GM12878 (cell line): ENCODE data around the gene GALNT12.

Experiments used
- CBX5 ChIP-seq: sonication (generic); IDR thresholded peaks from 2 replicates; pipeline ENCODE4 v1.6.1; 2016; ENCODE audit warnings: low read depth, moderate library complexity, mild to moderate bottlenecking, inconsistent platforms
- CEBPB ChIP-seq, 2 experiments: fragments of 150-350 bp in 1 of 2; IDR thresholded peaks; 2 replicates each; pipeline ENCODE4 v1.6.1; 2012 to 2014; ENCODE audit warnings: low read depth in 2 of 2, low read length in 2 of 2, borderline replicate concordance in 1 of 2, inconsistent platforms in 1 of 2
- CTCF ChIP-seq, 3 experiments: IDR thresholded peaks in 2 of 3; conservative IDR thresholded peaks in 1 of 3; 2 replicates each; pipeline ENCODE4 v1.5.1; 2011; ENCODE audit warnings: low read depth in 3 of 3, low read length in 3 of 3, mild to moderate bottlenecking in 3 of 3, control low read depth in 2 of 3, moderate library complexity in 2 of 3, inconsistent platforms in 1 of 3, mixed read lengths in 1 of 3; ENCODE audit not compliant: control insufficient read depth in 2 of 3, insufficient read depth in 1 of 3; ENCODE audit errors: extremely low read depth in 1 of 3
- EZH2 ChIP-seq: IDR thresholded peaks from 2 replicates; pipeline ENCODE4 v1.6.1; 2012; ENCODE audit warnings: low read depth, mild to moderate bottlenecking, control low read depth, inconsistent platforms, low read length, borderline replicate concordance; ENCODE audit not compliant: control insufficient read depth
- FOXM1 ChIP-seq: IDR thresholded peaks from 2 replicates; pipeline ENCODE4 v1.6.1; 2012; ENCODE audit warnings: low read depth, mild to moderate bottlenecking, inconsistent platforms, low read length, moderate library complexity
- HDAC2 ChIP-seq: fragments of 200-600 bp; sonication (generic); IDR thresholded peaks from 2 replicates; pipeline ENCODE4 v1.6.1; 2017
- JUND ChIP-seq: IDR thresholded peaks from 2 replicates; pipeline ENCODE4 v1.6.1; 2012; ENCODE audit warnings: low read depth, mild to moderate bottlenecking, low read length, improper control_type of control experiment, moderate library complexity
- POLR2AphosphoS5 ChIP-seq: IDR thresholded peaks from 2 replicates; pipeline ENCODE4 v1.6.1; 2011; ENCODE audit warnings: mild to moderate bottlenecking, low read length, inconsistent platforms
- REST ChIP-seq: IDR thresholded peaks from 2 replicates; pipeline ENCODE4 v1.6.1; 2012; ENCODE audit warnings: mild to moderate bottlenecking, low read depth, low read length
- SIN3A ChIP-seq: IDR thresholded peaks from 2 replicates; pipeline ENCODE4 v1.6.1; 2012; ENCODE audit warnings: low read depth, low read length, improper control_type of control experiment
- SMARCA5 ChIP-seq: fragments of 450-650 bp; IDR thresholded peaks from 2 replicates; pipeline ENCODE4 v1.6.1; 2017; ENCODE audit warnings: mild to moderate bottlenecking
- SP1 ChIP-seq: IDR thresholded peaks from one replicate; pipeline ENCODE4 v1.6.1; 2011; ENCODE audit warnings: low read depth, low read length
- USF2 ChIP-seq: IDR thresholded peaks from 2 replicates; pipeline ENCODE4 v1.6.1; 2011; ENCODE audit warnings: low read depth, low read length, improper control_type of control experiment, borderline replicate concordance
- YY1 ChIP-seq: IDR thresholded peaks from 2 replicates; pipeline ENCODE4 v1.6.1; 2011; ENCODE audit warnings: low read depth, mild to moderate bottlenecking, low read length

GRCh38 chr9:98836206-98836605, 28.7 kb downstream of the GALNT12 start:
- TF ChIP-seq HDAC2 = no peak
- no peak for TF ChIP-seq CEBPB (IDR thresholded peaks at IDR 0.05; ENCODE audit: borderline replicate concordance in 1 of 2, low read depth in 2 of 2, low read length in 2 of 2)
- TF ChIP-seq SP1 = no peak
- TF ChIP-seq YY1 = no peak
- TF ChIP-seq CTCF (IDR thresholded peaks at IDR 0.05 in 2 of 3, conservative IDR thresholded peaks at IDR 0.05 in 1 of 3; ENCODE audit: control insufficient read depth in 2 of 3, extremely low read depth in 1 of 3, insufficient read depth in 1 of 3, low read depth in 3 of 3, low read length in 3 of 3) = no peak
- TF ChIP-seq FOXM1 = no peak
- TF ChIP-seq JUND = no peak
- no peak for TF ChIP-seq CBX5
- TF ChIP-seq EZH2 = no peak
- TF ChIP-seq SMARCA5 = no peak
- TF ChIP-seq SIN3A = no peak
- TF ChIP-seq USF2 = no peak
- TF ChIP-seq POLR2AphosphoS5 = no peak
- TF ChIP-seq REST = no peak
